ENCODE measurements around the gene CCR8.
"Not testable (repeated sequence)": the region's sequence is repeated elsewhere in the genome, so short reads cannot be mapped to it uniquely, and the experiment has no call there.

Gene CCR8

DNA sequence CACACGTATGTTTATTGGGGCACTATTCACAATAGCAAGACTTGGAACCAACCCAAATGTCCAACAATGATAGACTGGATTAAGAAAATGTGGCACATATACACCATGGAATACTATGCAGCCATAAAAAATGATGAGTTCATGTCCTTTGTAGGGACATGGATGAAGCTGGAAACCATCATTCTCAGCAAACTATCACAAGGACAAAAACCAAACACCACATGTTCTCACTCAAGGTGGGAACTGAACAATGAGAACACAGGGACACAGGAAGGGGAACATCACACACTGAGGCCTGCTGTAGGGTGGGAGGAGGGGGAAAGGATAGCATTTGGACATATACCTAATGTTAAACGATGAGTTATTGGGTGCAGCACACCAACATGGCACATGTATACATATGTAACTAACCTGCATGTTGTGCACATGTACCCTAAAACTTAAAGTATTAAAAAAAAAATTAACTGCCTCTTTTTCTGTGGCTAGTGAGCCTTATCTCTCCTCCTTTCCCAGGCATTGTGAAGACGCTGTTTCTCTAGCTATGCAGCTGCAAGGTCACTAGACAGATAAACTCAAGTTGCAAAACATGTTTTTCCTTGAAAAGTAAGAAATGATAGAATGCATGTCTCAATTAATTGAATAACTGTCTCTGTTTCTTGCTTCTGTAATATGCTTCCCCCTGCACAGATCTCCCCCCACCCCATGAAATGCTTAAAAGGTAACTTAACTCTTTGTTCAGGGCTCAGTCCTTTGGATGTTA, 23.8 kb downstream of the CCR8 start:
- H3K9me3 ChIP-seq (ENCODE audit: control insufficient read depth, insufficient read depth, low read depth, low read length); H3K27ac ChIP-seq (ENCODE audit: extremely low read depth, low read depth, low read length); CTCF ChIA-PET; H3K36me3 ChIP-seq (ENCODE audit: control insufficient read depth in 2 of 2, insufficient read depth in 1 of 2, low read length in 2 of 2); H3K4me3 ChIP-seq (ENCODE audit: low read depth, low read length); H3K4me1 ChIP-seq (ENCODE audit: control insufficient read depth, insufficient read depth, low read length); POLR2A ChIA-PET: not testable (repeated sequence)

DNA sequence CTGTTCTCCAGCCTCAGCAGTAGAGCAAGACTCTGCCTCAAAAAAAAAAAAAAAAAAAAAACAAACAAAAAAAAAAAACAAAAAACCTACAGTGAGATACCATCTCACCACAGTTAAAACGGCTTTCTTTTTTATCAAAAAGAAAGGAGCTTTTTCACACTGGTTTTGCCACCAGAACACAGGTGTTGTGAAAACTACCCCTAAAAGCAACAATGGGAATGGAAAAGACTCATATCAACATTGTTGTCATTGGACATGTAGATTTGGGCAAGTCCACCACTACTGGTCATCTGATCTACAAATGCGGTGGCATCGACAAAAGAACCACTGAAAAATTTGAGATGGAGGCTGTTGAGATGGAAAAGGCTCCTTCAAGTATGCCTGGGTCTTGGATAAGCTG, 28.8 kb downstream of the CCR8 start:
- H3K9me3 ChIP-seq (ENCODE audit: control insufficient read depth, insufficient read depth, low read depth, low read length), result no peaks in the 10 kb centered on the region
- ChIA-PET CTCF (no interaction called here), POLR2A (interaction anchor here (0.7 kb wide), 1 partner anchor 121 kb away, joined by 7 read pairs; no protein-coding TSS in a partner anchor)
- no peak overlapping the region for H3K27ac ChIP-seq (ENCODE audit: extremely low read depth, low read depth, low read length)
- no peaks in the 10 kb centered on the region for H3K36me3 ChIP-seq (ENCODE audit: control insufficient read depth in 2 of 2, insufficient read depth in 1 of 2, low read length in 2 of 2)
- H3K4me3 ChIP-seq (ENCODE audit: low read depth, low read length), result no peak overlapping the region
- TF ChIP-seq HOXC10 (CRISPR knock-in tag; IDR thresholded peaks at IDR 0.05) (no peak), ZNF16 (tag by site-specific recombination; IDR thresholded peaks at IDR 0.05; ENCODE audit: low read depth) (no peak), ZBTB20 (tag by site-specific recombination; IDR thresholded peaks at IDR 0.05) (no peak), ZNF426 (tag by site-specific recombination; IDR thresholded peaks at IDR 0.05) (no peak), HOXD13 (CRISPR knock-in tag; IDR thresholded peaks at IDR 0.05; ENCODE audit: borderline replicate concordance) (no peak), ZNF394 (tag by site-specific recombination; IDR thresholded peaks at IDR 0.05; ENCODE audit: borderline replicate concordance) (no peak), YY1 (tag by site-specific recombination; IDR thresholded peaks at IDR 0.05) (no peak)
- H3K4me1 ChIP-seq (ENCODE audit: control insufficient read depth, insufficient read depth, low read length), result no peaks in the 10 kb centered on the region

DNA sequence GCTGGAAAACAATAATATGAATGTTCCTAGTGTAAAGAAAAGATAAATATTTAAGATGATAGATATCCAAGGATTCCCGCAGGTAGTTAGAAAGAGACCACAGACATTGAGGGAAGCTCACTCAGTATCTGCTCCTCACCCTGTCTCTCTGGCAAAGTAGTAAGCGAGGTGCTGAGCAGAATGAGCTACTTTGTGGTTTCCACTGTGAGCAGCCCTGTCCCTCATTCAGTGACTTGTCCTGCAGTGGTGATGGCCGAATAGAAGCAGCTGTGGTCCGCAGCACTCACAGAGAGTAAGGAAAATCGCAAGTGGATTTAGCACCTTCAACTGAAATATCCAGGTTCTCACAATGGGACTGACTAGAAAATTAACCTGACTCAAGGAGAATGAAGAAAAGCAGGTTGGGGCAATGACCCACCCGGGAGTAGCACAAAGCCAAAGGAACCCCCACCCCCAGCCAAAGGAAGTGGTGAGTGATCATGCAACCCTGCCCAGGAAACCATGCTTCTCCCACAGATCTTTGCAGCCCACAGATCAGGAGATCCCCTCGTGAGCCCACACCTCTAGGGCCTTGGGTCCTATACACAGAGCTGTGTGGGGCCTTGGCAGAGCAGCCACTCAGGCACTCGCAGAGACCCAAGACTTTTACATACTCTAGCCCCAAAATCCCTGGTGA, 31.9 kb downstream of the CCR8 start:
- H3K4me3 ChIP-seq (ENCODE audit: low read depth, low read length), result no peak overlapping the region
- no peaks in the 10 kb centered on the region for H3K4me1 ChIP-seq (ENCODE audit: control insufficient read depth, insufficient read depth, low read length)
- ChIA-PET POLR2A (no interaction called here), CTCF (interaction anchor here (0.6 to 1.7 kb wide), 2 partner anchors 17 to 73 kb away, joined by 4 to 5 read pairs; no protein-coding TSS in a partner anchor)
- no peak overlapping the region for H3K27ac ChIP-seq (ENCODE audit: extremely low read depth, low read depth, low read length)
- no peaks in the 10 kb centered on the region for H3K9me3 ChIP-seq (ENCODE audit: control insufficient read depth, insufficient read depth, low read depth, low read length)
- TF ChIP-seq ZSCAN16 (tag by site-specific recombination; IDR thresholded peaks at IDR 0.05) (no peak), ZNF621 (tag by site-specific recombination; IDR thresholded peaks at IDR 0.05) (no peak)
- no peaks in the 10 kb centered on the region for H3K36me3 ChIP-seq (ENCODE audit: control insufficient read depth in 2 of 2, insufficient read depth in 1 of 2, low read length in 2 of 2)

DNA sequence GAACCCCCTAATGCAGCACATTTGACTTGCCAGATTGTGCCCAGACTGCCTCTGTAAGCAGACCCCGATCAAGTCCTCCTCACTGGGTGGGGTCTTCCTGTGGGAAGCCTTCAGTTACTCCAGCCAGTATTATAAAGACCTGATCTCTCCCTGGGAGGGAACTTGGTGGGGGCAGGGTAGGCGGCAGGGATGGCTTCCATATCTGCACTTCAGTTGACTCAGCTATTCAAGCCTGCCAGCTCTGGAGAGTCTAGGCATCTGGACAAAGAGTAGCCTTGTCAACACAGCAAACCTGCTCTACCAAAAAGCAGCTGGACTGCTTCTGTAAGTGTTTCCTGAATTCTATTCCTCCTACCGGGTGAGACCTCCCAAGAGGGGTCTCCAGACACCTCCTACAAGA, 32.7 kb downstream of the CCR8 start:
- H3K4me3 ChIP-seq (ENCODE audit: low read depth, low read length), result no peak overlapping the region
- no peak overlapping the region for H3K27ac ChIP-seq (ENCODE audit: extremely low read depth, low read depth, low read length)
- ChIA-PET CTCF (interaction anchor here (0.6 to 1.7 kb wide), 2 partner anchors 16 to 74 kb away, joined by 4 to 5 read pairs; no protein-coding TSS in a partner anchor), POLR2A (no interaction called here)
- H3K36me3 ChIP-seq (ENCODE audit: control insufficient read depth in 2 of 2, insufficient read depth in 1 of 2, low read length in 2 of 2), result no peaks in the 10 kb centered on the region
- no peaks in the 10 kb centered on the region for H3K4me1 ChIP-seq (ENCODE audit: control insufficient read depth, insufficient read depth, low read length)
- TF ChIP-seq MZF1 (tag by site-specific recombination; IDR thresholded peaks at IDR 0.05; ENCODE audit: borderline replicate concordance) (no peak), ZNF214 (tag by site-specific recombination; IDR thresholded peaks at IDR 0.05; ENCODE audit: borderline replicate concordance) (no peak), YY1 (tag by site-specific recombination; IDR thresholded peaks at IDR 0.05) (no peak), ZNF366 (tag by site-specific recombination; conservative IDR thresholded peaks at IDR 0.05) (no peak), SALL2 (tag by site-specific recombination; IDR thresholded peaks at IDR 0.05; ENCODE audit: borderline replicate concordance) (no peak), ZBTB48 (tag by site-specific recombination; IDR thresholded peaks at IDR 0.05) (no peak), OSR2 (tag by site-specific recombination; IDR thresholded peaks at IDR 0.05) (no peak)
- TF ChIP-seq, protein P1, sequence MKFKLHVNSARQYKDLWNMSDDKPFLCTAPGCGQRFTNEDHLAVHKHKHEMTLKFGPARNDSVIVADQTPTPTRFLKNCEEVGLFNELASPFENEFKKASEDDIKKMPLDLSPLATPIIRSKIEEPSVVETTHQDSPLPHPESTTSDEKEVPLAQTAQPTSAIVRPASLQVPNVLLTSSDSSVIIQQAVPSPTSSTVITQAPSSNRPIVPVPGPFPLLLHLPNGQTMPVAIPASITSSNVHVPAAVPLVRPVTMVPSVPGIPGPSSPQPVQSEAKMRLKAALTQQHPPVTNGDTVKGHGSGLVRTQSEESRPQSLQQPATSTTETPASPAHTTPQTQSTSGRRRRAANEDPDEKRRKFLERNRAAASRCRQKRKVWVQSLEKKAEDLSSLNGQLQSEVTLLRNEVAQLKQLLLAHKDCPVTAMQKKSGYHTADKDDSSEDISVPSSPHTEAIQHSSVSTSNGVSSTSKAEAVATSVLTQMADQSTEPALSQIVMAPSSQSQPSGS (tag by site-specific recombination; IDR thresholded peaks at IDR 0.05; ENCODE audit: low read depth), result no peak
- TF ChIP-seq, protein P2, sequence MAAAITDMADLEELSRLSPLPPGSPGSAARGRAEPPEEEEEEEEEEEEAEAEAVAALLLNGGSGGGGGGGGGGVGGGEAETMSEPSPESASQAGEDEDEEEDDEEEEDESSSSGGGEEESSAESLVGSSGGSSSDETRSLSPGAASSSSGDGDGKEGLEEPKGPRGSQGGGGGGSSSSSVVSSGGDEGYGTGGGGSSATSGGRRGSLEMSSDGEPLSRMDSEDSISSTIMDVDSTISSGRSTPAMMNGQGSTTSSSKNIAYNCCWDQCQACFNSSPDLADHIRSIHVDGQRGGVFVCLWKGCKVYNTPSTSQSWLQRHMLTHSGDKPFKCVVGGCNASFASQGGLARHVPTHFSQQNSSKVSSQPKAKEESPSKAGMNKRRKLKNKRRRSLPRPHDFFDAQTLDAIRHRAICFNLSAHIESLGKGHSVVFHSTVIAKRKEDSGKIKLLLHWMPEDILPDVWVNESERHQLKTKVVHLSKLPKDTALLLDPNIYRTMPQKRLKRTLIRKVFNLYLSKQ (tag by site-specific recombination; IDR thresholded peaks at IDR 0.05; ENCODE audit: borderline replicate concordance), result no peak
- no peaks in the 10 kb centered on the region for H3K9me3 ChIP-seq (ENCODE audit: control insufficient read depth, insufficient read depth, low read depth, low read length)

Data from HEK293 (cell line).